K562 (cell line): Measurements from ENCODE around the gene ZNF776. TPM values are rescaled to one million over a fixed set of nuclear protein-coding genes. Genes with fewer than 3 reads are reported as not detected.

Experiments
- ZNF75A ChIP-seq: fragments of 450-650 bp; formaldehyde crosslinking; IDR thresholded peaks from 2 replicates; pipeline ENCODE4 v1.4.0; 2020; ENCODE audit warnings: mild to moderate bottlenecking
- polyA plus RNA-seq, 8 experiments: library from polyadenylated mRNA; depleted of rRNA in 4 of 8; stranded (reverse) in 5 of 8; unstranded in 3 of 8; fragments of >200 nt; fragmentation: Nextera tagmentation in 2 of 8; fragmentation: Illumina TruSeq in 1 of 8; extraction: Ambion mirVana in 2 of 8; extraction: Trizol in 1 of 8; gene quantifications; 2 replicates each; pipeline versions ENCODE4 v1.2.1 to v1.2.3, GENCODE V29; 2011 to 2014; ENCODE audit warnings: inconsistent platforms in 1 of 8, missing spikeins in 1 of 8
- total RNA-seq, 7 experiments: library from RNA; depleted of rRNA in 6 of 7; stranded (reverse); fragments of >200 nt in 6 of 7; fragmentation: Illumina TruSeq in 2 of 7; extraction: Trizol in 2 of 7; gene quantifications; 2 replicates each; pipeline versions ENCODE4 v1.2.1 to v1.2.3, GENCODE V29; 2011 to 2021; ENCODE audit warnings: low replicate concordance in 1 of 7
- TF ChIP-seq, protein P1 (sequence below): fragments of 450-650 bp; IDR thresholded peaks from 2 replicates; pipeline ENCODE4 v1.6.1; 2016; ENCODE audit warnings: mild to moderate bottlenecking, moderate library complexity
- TF ChIP-seq, protein P2 (sequence below): fragments of 250-450 bp; sonication (Bioruptor Pico); IDR thresholded peaks from 2 replicates; pipeline ENCODE4 v1.9.0; 2021; ENCODE audit warnings: mild to moderate bottlenecking, inconsistent platforms

The ZNF776 gene
- total and polyA plus RNA-seq, 9 of the 15 experiments (the other 6 are each of a cell fraction or from before 2014, with no cell fraction given) = 2.2 to 16.9 (median 8.2) TPM

DNA sequence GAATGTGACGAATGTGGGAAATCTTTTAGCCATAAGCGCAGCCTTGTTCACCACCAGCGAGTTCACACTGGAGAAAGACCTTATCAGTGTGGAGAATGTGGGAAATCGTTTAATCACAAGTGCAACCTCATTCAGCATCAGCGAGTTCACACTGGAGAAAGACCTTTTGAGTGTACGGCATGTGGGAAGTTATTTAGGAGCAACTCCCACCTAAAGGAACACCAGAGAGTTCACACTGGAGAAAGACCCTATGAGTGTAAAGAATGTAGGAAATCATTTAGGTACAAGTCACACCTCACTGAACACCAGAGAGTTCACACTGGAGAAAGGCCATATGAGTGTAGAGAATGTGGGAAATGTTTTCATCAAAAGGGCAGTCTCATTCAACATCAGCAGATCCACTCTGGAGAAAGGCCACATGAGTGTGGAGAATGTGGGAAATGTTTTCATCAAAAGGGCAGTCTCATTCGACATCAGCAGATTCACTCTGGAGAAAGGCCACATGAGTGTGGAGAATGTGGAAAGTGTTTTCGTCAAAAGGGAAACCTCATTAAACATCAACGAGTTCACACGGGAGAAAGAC, 7.6 kb downstream of the ZNF776 start (continued):
- TF ChIP-seq, protein P1, sequence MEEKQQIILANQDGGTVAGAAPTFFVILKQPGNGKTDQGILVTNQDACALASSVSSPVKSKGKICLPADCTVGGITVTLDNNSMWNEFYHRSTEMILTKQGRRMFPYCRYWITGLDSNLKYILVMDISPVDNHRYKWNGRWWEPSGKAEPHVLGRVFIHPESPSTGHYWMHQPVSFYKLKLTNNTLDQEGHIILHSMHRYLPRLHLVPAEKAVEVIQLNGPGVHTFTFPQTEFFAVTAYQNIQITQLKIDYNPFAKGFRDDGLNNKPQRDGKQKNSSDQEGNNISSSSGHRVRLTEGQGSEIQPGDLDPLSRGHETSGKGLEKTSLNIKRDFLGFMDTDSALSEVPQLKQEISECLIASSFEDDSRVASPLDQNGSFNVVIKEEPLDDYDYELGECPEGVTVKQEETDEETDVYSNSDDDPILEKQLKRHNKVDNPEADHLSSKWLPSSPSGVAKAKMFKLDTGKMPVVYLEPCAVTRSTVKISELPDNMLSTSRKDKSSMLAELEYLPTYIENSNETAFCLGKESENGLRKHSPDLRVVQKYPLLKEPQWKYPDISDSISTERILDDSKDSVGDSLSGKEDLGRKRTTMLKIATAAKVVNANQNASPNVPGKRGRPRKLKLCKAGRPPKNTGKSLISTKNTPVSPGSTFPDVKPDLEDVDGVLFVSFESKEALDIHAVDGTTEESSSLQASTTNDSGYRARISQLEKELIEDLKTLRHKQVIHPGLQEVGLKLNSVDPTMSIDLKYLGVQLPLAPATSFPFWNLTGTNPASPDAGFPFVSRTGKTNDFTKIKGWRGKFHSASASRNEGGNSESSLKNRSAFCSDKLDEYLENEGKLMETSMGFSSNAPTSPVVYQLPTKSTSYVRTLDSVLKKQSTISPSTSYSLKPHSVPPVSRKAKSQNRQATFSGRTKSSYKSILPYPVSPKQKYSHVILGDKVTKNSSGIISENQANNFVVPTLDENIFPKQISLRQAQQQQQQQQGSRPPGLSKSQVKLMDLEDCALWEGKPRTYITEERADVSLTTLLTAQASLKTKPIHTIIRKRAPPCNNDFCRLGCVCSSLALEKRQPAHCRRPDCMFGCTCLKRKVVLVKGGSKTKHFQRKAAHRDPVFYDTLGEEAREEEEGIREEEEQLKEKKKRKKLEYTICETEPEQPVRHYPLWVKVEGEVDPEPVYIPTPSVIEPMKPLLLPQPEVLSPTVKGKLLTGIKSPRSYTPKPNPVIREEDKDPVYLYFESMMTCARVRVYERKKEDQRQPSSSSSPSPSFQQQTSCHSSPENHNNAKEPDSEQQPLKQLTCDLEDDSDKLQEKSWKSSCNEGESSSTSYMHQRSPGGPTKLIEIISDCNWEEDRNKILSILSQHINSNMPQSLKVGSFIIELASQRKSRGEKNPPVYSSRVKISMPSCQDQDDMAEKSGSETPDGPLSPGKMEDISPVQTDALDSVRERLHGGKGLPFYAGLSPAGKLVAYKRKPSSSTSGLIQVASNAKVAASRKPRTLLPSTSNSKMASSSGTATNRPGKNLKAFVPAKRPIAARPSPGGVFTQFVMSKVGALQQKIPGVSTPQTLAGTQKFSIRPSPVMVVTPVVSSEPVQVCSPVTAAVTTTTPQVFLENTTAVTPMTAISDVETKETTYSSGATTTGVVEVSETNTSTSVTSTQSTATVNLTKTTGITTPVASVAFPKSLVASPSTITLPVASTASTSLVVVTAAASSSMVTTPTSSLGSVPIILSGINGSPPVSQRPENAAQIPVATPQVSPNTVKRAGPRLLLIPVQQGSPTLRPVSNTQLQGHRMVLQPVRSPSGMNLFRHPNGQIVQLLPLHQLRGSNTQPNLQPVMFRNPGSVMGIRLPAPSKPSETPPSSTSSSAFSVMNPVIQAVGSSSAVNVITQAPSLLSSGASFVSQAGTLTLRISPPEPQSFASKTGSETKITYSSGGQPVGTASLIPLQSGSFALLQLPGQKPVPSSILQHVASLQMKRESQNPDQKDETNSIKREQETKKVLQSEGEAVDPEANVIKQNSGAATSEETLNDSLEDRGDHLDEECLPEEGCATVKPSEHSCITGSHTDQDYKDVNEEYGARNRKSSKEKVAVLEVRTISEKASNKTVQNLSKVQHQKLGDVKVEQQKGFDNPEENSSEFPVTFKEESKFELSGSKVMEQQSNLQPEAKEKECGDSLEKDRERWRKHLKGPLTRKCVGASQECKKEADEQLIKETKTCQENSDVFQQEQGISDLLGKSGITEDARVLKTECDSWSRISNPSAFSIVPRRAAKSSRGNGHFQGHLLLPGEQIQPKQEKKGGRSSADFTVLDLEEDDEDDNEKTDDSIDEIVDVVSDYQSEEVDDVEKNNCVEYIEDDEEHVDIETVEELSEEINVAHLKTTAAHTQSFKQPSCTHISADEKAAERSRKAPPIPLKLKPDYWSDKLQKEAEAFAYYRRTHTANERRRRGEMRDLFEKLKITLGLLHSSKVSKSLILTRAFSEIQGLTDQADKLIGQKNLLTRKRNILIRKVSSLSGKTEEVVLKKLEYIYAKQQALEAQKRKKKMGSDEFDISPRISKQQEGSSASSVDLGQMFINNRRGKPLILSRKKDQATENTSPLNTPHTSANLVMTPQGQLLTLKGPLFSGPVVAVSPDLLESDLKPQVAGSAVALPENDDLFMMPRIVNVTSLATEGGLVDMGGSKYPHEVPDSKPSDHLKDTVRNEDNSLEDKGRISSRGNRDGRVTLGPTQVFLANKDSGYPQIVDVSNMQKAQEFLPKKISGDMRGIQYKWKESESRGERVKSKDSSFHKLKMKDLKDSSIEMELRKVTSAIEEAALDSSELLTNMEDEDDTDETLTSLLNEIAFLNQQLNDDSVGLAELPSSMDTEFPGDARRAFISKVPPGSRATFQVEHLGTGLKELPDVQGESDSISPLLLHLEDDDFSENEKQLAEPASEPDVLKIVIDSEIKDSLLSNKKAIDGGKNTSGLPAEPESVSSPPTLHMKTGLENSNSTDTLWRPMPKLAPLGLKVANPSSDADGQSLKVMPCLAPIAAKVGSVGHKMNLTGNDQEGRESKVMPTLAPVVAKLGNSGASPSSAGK = peak; percentile 40; the same call in 1 of the 2 replicates
- TF ChIP-seq ZNF75A (CRISPR knock-in tag) = peak; percentile 84
- TF ChIP-seq, protein P2, sequence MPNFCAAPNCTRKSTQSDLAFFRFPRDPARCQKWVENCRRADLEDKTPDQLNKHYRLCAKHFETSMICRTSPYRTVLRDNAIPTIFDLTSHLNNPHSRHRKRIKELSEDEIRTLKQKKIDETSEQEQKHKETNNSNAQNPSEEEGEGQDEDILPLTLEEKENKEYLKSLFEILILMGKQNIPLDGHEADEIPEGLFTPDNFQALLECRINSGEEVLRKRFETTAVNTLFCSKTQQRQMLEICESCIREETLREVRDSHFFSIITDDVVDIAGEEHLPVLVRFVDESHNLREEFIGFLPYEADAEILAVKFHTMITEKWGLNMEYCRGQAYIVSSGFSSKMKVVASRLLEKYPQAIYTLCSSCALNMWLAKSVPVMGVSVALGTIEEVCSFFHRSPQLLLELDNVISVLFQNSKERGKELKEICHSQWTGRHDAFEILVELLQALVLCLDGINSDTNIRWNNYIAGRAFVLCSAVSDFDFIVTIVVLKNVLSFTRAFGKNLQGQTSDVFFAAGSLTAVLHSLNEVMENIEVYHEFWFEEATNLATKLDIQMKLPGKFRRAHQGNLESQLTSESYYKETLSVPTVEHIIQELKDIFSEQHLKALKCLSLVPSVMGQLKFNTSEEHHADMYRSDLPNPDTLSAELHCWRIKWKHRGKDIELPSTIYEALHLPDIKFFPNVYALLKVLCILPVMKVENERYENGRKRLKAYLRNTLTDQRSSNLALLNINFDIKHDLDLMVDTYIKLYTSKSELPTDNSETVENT (CRISPR knock-in tag) = no peak
- TF ChIP-seq, all 486 proteins: peak for 2
